ENCODE data around the gene POMGNT2. TPM values are rescaled to one million over a fixed set of nuclear protein-coding genes. Genes with fewer than 3 reads are reported as not detected.

The POMGNT2 gene
- polyA plus RNA-seq, 1 donor (not counting 4 experiments of a cell fraction or from before 2014, with no cell fraction given): 6.0 TPM

- no peaks in the 10 kb centered on the region for H3K27me3 ChIP-seq (ENCODE audit: control insufficient read depth, extremely low read depth, insufficient read depth, low read length)
- H3K9me1 ChIP-seq (ENCODE audit: control insufficient read depth, extremely low read depth, insufficient read depth, low read length): no peaks in the 10 kb centered on the region
- no peak overlapping the region for H3K4me2 ChIP-seq (ENCODE audit: control insufficient read depth, extremely low read depth, insufficient read depth, low read depth, low read length)
- no peak overlapping the region for H3K4me3 ChIP-seq (ENCODE audit: control insufficient read depth in 2 of 3, extremely low read depth in 1 of 3, insufficient read depth in 2 of 3, low read depth in 1 of 3, low read length in 3 of 3)
- no peak for TF ChIP-seq CTCF (optimal IDR thresholded peaks at IDR 0.05 in 1 of 3, IDR thresholded peaks at IDR 0.05 in 1 of 3, conservative IDR thresholded peaks at IDR 0.05 in 1 of 3; ENCODE audit: extremely low read depth in 1 of 3, insufficient read depth in 2 of 3, low read length in 3 of 3)
- TF ChIP-seq EZH2 (IDR thresholded peaks at IDR 0.05; ENCODE audit: low read length): no peak
- no peak overlapping the region for H2AFZ ChIP-seq (ENCODE audit: control insufficient read depth, low read length)
- H3K27ac ChIP-seq (ENCODE audit: control insufficient read depth, insufficient read depth, low read length): no peak overlapping the region
- no peak for FAIRE-seq
- no peaks in the 10 kb centered on the region for H3K4me1 ChIP-seq (ENCODE audit: control insufficient read depth, extremely low read depth, insufficient read depth, low read length)
- no peak overlapping the region for H3K9ac ChIP-seq (ENCODE audit: control insufficient read depth, extremely low read depth, insufficient read depth, low read length)
- H4K20me1 ChIP-seq (ENCODE audit: control insufficient read depth, extremely low read depth, insufficient read depth, low read length): no peaks in the 10 kb centered on the region
- no peaks in the 10 kb centered on the region for H3K79me2 ChIP-seq (ENCODE audit: control insufficient read depth, insufficient read depth, low read length)
- dilution Hi-C loops (cut with MboI; ENCODE audit: extremely low pct_ligation_motif_present, low sequenced_read_pairs): no loop called here
- peaks cover 0 to 7% of the 10 kb centered on the region in 2 experiments for H3K36me3 ChIP-seq (ENCODE audit: control insufficient read depth in 2 of 2, extremely low read depth in 1 of 2, insufficient read depth in 2 of 2, low read length in 2 of 2)
- no peak for DNase-seq (ENCODE audit: low read depth, low spot score)
- no peaks in the 10 kb centered on the region for H3K9me3 ChIP-seq (ENCODE audit: control insufficient read depth, low read depth, low read length)
Observed at GRCh38 chr3:43080726-43081568, 24.9 kb downstream of the POMGNT2 start.

DNA sequence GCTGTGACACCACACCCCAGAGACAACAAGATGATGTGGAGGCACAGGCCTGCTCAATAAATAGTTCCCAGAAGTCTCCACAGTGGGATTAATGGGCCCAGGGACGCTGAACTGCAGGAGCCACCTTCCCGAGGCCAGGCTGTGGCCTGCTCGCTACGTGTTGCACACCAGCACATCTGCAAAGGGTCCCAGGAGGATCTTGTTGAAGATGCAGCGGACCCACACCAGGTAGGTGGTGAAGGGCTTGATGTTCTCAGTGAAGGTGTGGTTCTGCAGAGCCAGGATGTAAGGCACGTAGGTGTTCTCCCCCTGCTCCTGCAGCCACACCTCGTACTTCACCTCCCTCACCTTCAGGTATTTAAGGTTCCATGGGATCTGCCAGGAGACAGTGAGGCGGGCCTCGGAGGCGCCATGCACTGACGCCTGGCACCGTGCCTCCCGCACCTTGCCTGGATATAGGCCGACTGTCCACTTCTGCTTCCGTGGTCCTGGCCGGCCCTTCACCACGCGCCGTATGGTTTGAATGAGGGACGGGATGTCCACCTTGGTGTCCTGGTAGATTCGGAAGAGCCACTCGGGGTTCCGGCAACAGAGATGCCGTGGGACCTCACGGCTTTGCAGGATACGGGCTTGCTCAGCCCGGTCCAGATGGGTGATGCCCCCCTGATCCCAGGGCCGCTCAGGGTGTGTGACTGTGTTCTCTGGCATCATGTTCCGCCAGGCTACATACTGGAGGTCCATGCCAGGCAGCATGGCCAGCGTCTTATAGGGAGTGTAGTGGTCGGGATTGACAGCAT, 26.1 kb downstream of the POMGNT2 start:
- TF ChIP-seq EZH2 (IDR thresholded peaks at IDR 0.05; ENCODE audit: low read length) (no peak), CTCF (optimal IDR thresholded peaks at IDR 0.05 in 1 of 3, IDR thresholded peaks at IDR 0.05 in 1 of 3, conservative IDR thresholded peaks at IDR 0.05 in 1 of 3; ENCODE audit: extremely low read depth in 1 of 3, insufficient read depth in 2 of 3, low read length in 3 of 3) (no peak)
- Histone ChIP-seq H3K9ac (ENCODE audit: control insufficient read depth, extremely low read depth, insufficient read depth, low read length) (no peak overlapping the region), H3K79me2 (ENCODE audit: control insufficient read depth, insufficient read depth, low read length) (no peaks in the 10 kb centered on the region), H3K36me3 (ENCODE audit: control insufficient read depth in 2 of 2, extremely low read depth in 1 of 2, insufficient read depth in 2 of 2, low read length in 2 of 2) (peaks cover 0 to 7% of the 10 kb centered on the region in 2 experiments), H3K4me3 (ENCODE audit: control insufficient read depth in 2 of 3, extremely low read depth in 1 of 3, insufficient read depth in 2 of 3, low read depth in 1 of 3, low read length in 3 of 3) (no peak overlapping the region), H4K20me1 (ENCODE audit: control insufficient read depth, extremely low read depth, insufficient read depth, low read length) (no peaks in the 10 kb centered on the region), H3K9me3 (ENCODE audit: control insufficient read depth, low read depth, low read length) (no peaks in the 10 kb centered on the region), H2AFZ (ENCODE audit: control insufficient read depth, low read length) (no peak overlapping the region), H3K4me1 (ENCODE audit: control insufficient read depth, extremely low read depth, insufficient read depth, low read length) (no peaks in the 10 kb centered on the region), H3K27ac (ENCODE audit: control insufficient read depth, insufficient read depth, low read length) (no peak overlapping the region), H3K9me1 (ENCODE audit: control insufficient read depth, extremely low read depth, insufficient read depth, low read length) (no peaks in the 10 kb centered on the region), H3K27me3 (ENCODE audit: control insufficient read depth, extremely low read depth, insufficient read depth, low read length) (no peaks in the 10 kb centered on the region), H3K4me2 (ENCODE audit: control insufficient read depth, extremely low read depth, insufficient read depth, low read depth, low read length) (no peak overlapping the region)
- dilution Hi-C loops (cut with MboI; ENCODE audit: extremely low pct_ligation_motif_present, low sequenced_read_pairs): no loop called here
- no peak for FAIRE-seq
- no peak for DNase-seq (ENCODE audit: low read depth, low spot score)
